Erythroblast (primary cell): ENCODE data around the gene THSD7A.

ENCODE experiments used
- GATA1 ChIP-seq: IDR thresholded peaks from 2 replicates; pipeline ENCODE4 v1.6.1; 2011; ENCODE audit warnings: low read depth, mild to moderate bottlenecking, control low read depth, low read length, moderate library complexity
- POLR2A ChIP-seq: IDR thresholded peaks from 2 replicates; pipeline ENCODE4 v1.6.1; 2011; ENCODE audit warnings: mild to moderate bottlenecking, low read length

DNA sequence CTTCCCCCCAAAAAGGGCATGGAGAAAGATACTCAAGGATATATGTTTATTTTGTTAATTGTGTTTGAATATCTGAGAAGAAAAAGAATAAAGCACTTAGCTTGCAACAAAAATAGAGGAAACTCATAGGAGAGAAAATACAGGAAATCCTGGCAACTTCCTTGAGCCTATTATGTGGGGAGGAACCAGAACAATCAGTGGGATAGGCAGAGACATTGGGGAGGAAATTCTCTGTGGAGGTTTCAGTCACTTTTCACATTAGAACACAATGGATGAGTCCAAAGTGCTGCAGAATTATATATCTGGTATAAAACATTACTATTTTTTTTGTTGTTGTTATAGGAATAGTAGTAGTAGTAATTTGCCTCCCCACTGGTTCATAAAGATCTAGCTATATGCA is 240.1 kb downstream of the THSD7A start:
- TF ChIP-seq POLR2A (no peak), GATA1 (no peak)
